Right atrium auricular region (tissue), 2 donors: ENCODE data around the gene TMOD4. TPM values are rescaled to one million over a fixed set of nuclear protein-coding genes. Genes with fewer than 3 reads are reported as not detected.

ENCODE experiments used
- DNase-seq: peaks from one replicate; pipeline ENCODE4 v3.0.0-alpha.2; 2019; ENCODE audit warnings: low spot score
- H3K27ac ChIP-seq, 2 donors: fragments of 200-600 bp; sonication (generic); 1 replicate in 1 of 2; 2 replicates in 1 of 2; pipeline ENCODE4 v1.5.1; 2016 to 2019
- H3K27me3 ChIP-seq, 2 donors: fragments of 200-600 bp; sonication (generic); one replicate each; pipeline versions ENCODE4 v1.5.1 to v1.6.0; 2017 to 2019
- H3K36me3 ChIP-seq: fragments of 200-600 bp; sonication (generic); one replicate; pipeline ENCODE4 v1.5.1; 2016
- H3K4me1 ChIP-seq, 2 donors: fragments of 200-600 bp; sonication (generic); one replicate each; pipeline versions ENCODE4 v1.5.1 to v1.6.0; 2017 to 2019
- H3K4me3 ChIP-seq, 2 donors: fragments of 200-600 bp; sonication (generic); 1 replicate in 1 of 2; 2 replicates in 1 of 2; pipeline ENCODE4 v1.5.1; 2017 to 2019; ENCODE audit warnings: mild to moderate bottlenecking in 1 of 2, moderate library complexity in 1 of 2
- H3K9me3 ChIP-seq, 2 donors: fragments of 200-600 bp; sonication (generic); one replicate each; pipeline ENCODE4 v1.5.1; 2019
- total RNA-seq, 2 donors: library from RNA; depleted of rRNA; stranded (reverse); fragments of >200 nt; gene quantifications; one replicate each; pipeline ENCODE4 v1.1.0, GENCODE V29; 2016
- TF ChIP-seq, protein P1 (sequence below), 2 donors: fragments of 200-600 bp; sonication (generic); IDR thresholded peaks; one replicate each; pipeline ENCODE4 v1.5.1; 2019; ENCODE audit warnings: antibody characterized with exemption in 2 of 2

TMOD4 gene
- total RNA-seq, 2 donors from 2014 or later: not detected

DNA sequence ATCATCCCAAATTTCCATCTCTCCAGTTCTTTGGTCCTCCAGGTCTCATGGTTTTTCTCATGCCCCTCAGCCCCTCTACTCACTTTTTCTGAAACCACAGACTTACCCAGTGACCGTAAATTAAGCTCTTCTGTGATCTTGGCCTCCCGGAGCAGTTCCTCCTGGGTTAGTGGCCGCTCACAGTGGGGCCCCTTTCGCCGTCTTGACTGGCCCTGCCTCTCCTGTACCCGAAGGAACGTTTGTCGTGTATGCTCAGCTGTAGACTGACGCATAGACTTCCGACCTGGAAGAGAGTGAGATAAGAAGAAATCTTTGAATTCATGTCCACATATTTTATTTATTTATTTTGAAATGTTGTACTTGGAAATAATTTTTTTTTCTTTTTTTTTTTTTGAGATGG lies 8.4 kb upstream of the TMOD4 start:
- TF ChIP-seq, protein P1, sequence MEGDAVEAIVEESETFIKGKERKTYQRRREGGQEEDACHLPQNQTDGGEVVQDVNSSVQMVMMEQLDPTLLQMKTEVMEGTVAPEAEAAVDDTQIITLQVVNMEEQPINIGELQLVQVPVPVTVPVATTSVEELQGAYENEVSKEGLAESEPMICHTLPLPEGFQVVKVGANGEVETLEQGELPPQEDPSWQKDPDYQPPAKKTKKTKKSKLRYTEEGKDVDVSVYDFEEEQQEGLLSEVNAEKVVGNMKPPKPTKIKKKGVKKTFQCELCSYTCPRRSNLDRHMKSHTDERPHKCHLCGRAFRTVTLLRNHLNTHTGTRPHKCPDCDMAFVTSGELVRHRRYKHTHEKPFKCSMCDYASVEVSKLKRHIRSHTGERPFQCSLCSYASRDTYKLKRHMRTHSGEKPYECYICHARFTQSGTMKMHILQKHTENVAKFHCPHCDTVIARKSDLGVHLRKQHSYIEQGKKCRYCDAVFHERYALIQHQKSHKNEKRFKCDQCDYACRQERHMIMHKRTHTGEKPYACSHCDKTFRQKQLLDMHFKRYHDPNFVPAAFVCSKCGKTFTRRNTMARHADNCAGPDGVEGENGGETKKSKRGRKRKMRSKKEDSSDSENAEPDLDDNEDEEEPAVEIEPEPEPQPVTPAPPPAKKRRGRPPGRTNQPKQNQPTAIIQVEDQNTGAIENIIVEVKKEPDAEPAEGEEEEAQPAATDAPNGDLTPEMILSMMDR (IDR thresholded peaks at IDR 0.05): no peak
- peaks cover 64% of the 10 kb centered on the region for H3K36me3 ChIP-seq
- H3K27me3 ChIP-seq: no peaks in the 10 kb centered on the region
- no peak overlapping the region for H3K27ac ChIP-seq
- DNase-seq: no peak
- peaks cover 0 to 15% of the 10 kb centered on the region in 2 donors for H3K4me1 ChIP-seq
- H3K9me3 ChIP-seq: no peaks in the 10 kb centered on the region
- H3K4me3 ChIP-seq: no peak overlapping the region

DNA sequence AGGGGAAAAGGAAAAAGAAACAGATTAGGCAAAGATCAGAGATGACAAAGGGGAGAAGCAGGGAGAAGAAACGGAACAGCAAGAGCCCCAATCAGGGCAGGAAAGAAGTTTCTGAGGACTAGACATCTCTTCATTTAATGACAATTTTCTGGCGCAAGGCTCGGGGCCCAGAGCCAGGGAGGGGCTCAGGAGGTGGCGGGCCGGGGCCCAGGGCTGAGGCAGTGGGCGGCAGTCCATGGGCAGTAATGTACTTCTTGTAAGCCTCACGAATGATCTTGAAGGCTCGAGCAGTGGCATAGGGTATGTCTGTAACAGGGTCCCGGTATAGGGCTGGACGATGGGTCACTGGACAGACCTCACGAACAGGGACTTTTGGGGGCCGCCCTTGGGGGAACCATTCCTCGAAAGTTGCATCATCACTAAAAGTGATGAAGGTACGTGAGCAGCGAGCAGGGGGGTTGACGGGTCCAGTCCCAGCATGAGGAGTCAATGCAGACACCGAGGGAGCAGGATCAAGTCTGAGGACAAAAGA lies 799 bp upstream of the TMOD4 start:
- Histone ChIP-seq H3K27me3 (no peaks in the 10 kb centered on the region), H3K36me3 (peaks cover 53% of the 10 kb centered on the region), H3K4me1 (peaks cover 0 to 9% of the 10 kb centered on the region in 2 donors), H3K4me3 (no peak overlapping the region), H3K27ac (no peak overlapping the region), H3K9me3 (no peaks in the 10 kb centered on the region)
- TF ChIP-seq, protein P1 (IDR thresholded peaks at IDR 0.05): no peak
- no peak for DNase-seq

DNA sequence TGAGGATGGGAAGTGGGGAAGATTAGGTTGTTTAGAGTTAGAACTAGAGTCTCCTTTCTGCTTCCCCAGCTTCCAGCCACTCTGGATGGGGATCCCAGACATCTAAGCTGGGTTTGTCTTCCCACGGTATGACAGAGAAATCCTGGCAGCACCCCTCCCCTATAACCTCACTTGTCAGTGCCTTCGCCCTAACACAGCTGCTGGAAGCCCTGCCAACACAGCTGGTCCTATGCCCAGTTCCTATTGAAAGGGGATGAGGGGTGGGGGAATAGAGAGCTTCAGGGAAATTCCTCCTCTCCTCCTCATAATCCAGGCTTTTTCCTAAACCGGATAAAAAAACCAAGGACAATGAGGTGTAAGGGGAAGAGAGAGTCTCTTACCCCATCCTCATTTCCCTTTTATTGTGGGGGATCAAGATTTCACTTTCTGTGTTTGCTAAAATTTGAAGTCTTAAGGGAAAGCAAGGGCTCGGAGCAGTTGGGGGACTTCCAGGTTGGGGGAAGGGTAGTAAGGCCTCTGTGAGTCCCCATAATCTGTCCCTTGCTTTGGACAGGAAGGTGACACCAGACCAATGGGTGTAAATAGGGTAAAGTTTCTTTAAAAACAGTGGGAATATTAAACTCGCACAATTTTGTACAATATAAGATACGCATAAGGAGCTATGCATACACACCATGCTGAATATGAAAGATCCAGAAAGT lies 590 bp downstream of the TMOD4 start:
- DNase-seq: no peak
- Histone ChIP-seq H3K27me3 (no peaks in the 10 kb centered on the region), H3K36me3 (peaks cover 42% of the 10 kb centered on the region), H3K9me3 (no peaks in the 10 kb centered on the region), H3K4me1 (peaks cover 0 to 9% of the 10 kb centered on the region in 2 donors), H3K27ac (no peak overlapping the region), H3K4me3 (no peak overlapping the region)
- TF ChIP-seq, protein P1 (IDR thresholded peaks at IDR 0.05): no peak

DNA sequence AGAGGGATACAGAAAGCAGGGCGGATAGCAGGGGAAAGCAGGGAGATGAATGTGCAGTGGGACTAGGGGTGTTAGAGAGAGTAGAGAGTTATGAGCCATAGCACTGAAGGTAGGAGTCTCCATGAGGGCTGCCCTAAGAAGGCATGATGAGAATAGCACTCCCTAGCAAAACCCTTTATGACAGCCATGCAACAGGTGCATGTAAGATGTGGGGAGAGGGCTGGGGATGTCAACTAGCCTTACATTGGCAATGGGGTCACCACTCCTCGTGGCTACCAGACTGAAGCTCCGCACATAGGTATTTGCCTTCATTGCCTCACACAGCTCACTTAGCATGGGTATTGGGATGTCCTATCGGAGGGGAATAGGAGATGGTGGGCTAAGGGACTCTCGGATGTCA lies 4.6 kb downstream of the TMOD4 start:
- no peak overlapping the region for H3K27ac ChIP-seq

DNA sequence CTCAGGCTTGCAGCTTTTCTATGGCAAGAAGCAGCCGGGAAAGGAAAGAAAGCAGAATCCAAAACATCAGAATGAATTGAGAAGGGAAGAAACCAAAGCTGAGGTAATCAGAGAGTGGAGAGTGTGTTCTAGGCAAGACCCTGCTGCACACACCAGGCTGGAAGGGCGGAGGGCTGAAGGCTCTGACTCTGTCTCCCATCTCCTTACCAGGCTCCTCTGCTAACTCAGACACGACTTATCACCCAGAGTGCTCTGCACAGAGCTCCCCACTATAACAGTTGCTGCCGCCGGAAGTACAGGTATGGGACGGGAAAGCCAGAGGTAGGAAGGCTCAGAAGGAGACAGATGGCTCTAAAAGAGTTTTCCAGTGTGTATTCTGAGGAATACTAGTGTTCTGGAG lies 8.7 kb downstream of the TMOD4 start:
- Histone ChIP-seq H3K4me1 (peaks cover 0 to 31% of the 10 kb centered on the region in 2 donors), H3K27ac (no peak overlapping the region), H3K9me3 (no peaks in the 10 kb centered on the region), H3K36me3 (peaks cover 17% of the 10 kb centered on the region), H3K27me3 (no peaks in the 10 kb centered on the region), H3K4me3 (peak overlapping the region in 1 of 2 donors; percentile 81)
- no peak for DNase-seq
- TF ChIP-seq, protein P1 (IDR thresholded peaks at IDR 0.05): no peak

More for the DNA sequence above, 4.6 kb downstream of the TMOD4 start:
- Histone ChIP-seq H3K36me3 (peaks cover 23% of the 10 kb centered on the region), H3K4me1 (peaks cover 0 to 20% of the 10 kb centered on the region in 2 donors), H3K27me3 (no peaks in the 10 kb centered on the region), H3K4me3 (no peak overlapping the region), H3K9me3 (no peaks in the 10 kb centered on the region)
- no peak for DNase-seq
- TF ChIP-seq, protein P1 (IDR thresholded peaks at IDR 0.05): no peak
